ENCODE data around the gene EVX2. TPM values are rescaled to one million over a fixed set of nuclear protein-coding genes. Genes with fewer than 3 reads are reported as not detected.

EVX2 gene
- total RNA-seq, 3 donors from 2014 or later = not detected

DNA sequence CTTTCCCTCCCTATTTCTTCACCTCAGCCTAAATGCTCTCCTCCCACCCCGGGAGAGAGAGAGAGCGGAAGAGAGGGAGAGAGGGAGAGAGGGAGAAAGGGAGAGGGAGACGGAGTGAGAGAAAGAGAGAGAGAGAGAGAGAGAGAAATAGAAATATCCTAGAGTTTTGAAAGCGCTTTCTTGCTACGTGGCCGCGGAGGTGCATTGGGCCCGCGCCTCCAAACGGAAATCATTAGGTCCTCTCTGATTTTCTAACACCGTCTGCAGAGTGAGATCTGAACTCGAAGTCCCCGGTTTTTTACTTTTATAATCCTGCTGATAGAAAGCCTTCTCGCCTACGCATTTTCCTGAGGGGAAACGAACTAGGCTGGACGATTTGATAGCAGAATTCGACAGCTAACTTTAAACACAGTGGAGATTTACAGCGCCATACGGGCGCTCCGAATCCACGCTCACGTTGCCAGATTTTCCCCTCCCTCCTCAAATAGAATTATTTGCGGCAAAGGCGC is 903 bp upstream of the EVX2 start:
- no peak for DNase-seq (ENCODE audit: low spot score in 2 of 2)
- Histone ChIP-seq H3K4me3 (no peak overlapping the region), H3K27ac (no peak overlapping the region), H3K4me1 (no peaks in the 10 kb centered on the region), H3K27me3 (peaks cover 6 to 98% of the 10 kb centered on the region in 2 donors), H3K9me3 (peaks cover 0 to 15% of the 10 kb centered on the region in 2 donors), H3K36me3 (no peaks in the 10 kb centered on the region)
- intact Hi-C loops (cut with DNase I; ENCODE audit: low total_unique reads) = loop anchor here (10.0 kb wide), 1 partner anchor 400 kb away; no protein-coding TSS in a partner anchor
- TF ChIP-seq, protein P1, sequence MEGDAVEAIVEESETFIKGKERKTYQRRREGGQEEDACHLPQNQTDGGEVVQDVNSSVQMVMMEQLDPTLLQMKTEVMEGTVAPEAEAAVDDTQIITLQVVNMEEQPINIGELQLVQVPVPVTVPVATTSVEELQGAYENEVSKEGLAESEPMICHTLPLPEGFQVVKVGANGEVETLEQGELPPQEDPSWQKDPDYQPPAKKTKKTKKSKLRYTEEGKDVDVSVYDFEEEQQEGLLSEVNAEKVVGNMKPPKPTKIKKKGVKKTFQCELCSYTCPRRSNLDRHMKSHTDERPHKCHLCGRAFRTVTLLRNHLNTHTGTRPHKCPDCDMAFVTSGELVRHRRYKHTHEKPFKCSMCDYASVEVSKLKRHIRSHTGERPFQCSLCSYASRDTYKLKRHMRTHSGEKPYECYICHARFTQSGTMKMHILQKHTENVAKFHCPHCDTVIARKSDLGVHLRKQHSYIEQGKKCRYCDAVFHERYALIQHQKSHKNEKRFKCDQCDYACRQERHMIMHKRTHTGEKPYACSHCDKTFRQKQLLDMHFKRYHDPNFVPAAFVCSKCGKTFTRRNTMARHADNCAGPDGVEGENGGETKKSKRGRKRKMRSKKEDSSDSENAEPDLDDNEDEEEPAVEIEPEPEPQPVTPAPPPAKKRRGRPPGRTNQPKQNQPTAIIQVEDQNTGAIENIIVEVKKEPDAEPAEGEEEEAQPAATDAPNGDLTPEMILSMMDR (IDR thresholded peaks at IDR 0.05) = no peak
- TF ChIP-seq POLR2AphosphoS5 (IDR thresholded peaks at IDR 0.05) = no peak
- no peak for TF ChIP-seq POLR2A (IDR thresholded peaks at IDR 0.05)

GRCh38 chr2:176082824-176083751 is 674 bp downstream of the EVX2 start:
- Histone ChIP-seq H3K27ac (no peak overlapping the region), H3K4me3 (peak overlapping the region in 1 of 3 donors; percentile 29), H3K27me3 (peaks cover 6 to 98% of the 10 kb centered on the region in 2 donors), H3K9me3 (peaks cover 0 to 15% of the 10 kb centered on the region in 2 donors), H3K36me3 (no peaks in the 10 kb centered on the region), H3K4me1 (no peaks in the 10 kb centered on the region)
- intact Hi-C loops (cut with DNase I; ENCODE audit: low total_unique reads) = loop anchor here (10.0 kb wide), 1 partner anchor 398 kb away; no protein-coding TSS in a partner anchor
- no peak for DNase-seq (ENCODE audit: low spot score in 2 of 2)
- no peak for TF ChIP-seq POLR2AphosphoS5 (IDR thresholded peaks at IDR 0.05)
- TF ChIP-seq POLR2A (IDR thresholded peaks at IDR 0.05) = no peak
- TF ChIP-seq, protein P1 (IDR thresholded peaks at IDR 0.05) = no peak

- Histone ChIP-seq H3K9me3 (peaks cover 0 to 15% of the 10 kb centered on the region in 2 donors), H3K4me1 (no peaks in the 10 kb centered on the region), H3K27ac (no peak overlapping the region), H3K4me3 (no peak overlapping the region), H3K27me3 (peaks cover 6 to 98% of the 10 kb centered on the region in 2 donors), H3K36me3 (no peaks in the 10 kb centered on the region)
- intact Hi-C loops (cut with DNase I; ENCODE audit: low total_unique reads) = loop anchor here (10.0 kb wide), 1 partner anchor 398 kb away; no protein-coding TSS in a partner anchor
- DNase-seq (ENCODE audit: low spot score in 2 of 2) = no peak
- TF ChIP-seq POLR2A (IDR thresholded peaks at IDR 0.05) = no peak
- TF ChIP-seq POLR2AphosphoS5 (IDR thresholded peaks at IDR 0.05) = no peak
- TF ChIP-seq, protein P1 (IDR thresholded peaks at IDR 0.05) = no peak
Measured at GRCh38 chr2:176082525-176082823, 1.3 kb downstream of the EVX2 start.

GRCh38 chr2:176081837-176082524 is 1.8 kb downstream of the EVX2 start:
- no peaks in the 10 kb centered on the region for H3K36me3 ChIP-seq
- H3K9me3 ChIP-seq = peaks cover 0 to 15% of the 10 kb centered on the region in 2 donors
- peak overlapping the region in 1 of 3 donors; percentile 22 for H3K4me3 ChIP-seq
- intact Hi-C loops (cut with DNase I; ENCODE audit: low total_unique reads) = loop anchor here (10.0 kb wide), 1 partner anchor 397 kb away; no protein-coding TSS in a partner anchor
- TF ChIP-seq, protein P1 (IDR thresholded peaks at IDR 0.05) = no peak
- TF ChIP-seq POLR2A (IDR thresholded peaks at IDR 0.05) = no peak
- TF ChIP-seq POLR2AphosphoS5 (IDR thresholded peaks at IDR 0.05) = no peak
- DNase-seq (ENCODE audit: low spot score in 2 of 2) = no peak
- H3K27me3 ChIP-seq = peaks cover 6 to 98% of the 10 kb centered on the region in 2 donors
- H3K4me1 ChIP-seq = no peaks in the 10 kb centered on the region
- no peak overlapping the region for H3K27ac ChIP-seq

Data from breast epithelium (tissue), 4 donors.